Measurements from ENCODE around the gene CBL. TPM values are rescaled to one million over a fixed set of nuclear protein-coding genes. Genes with fewer than 3 reads are reported as not detected.

Gene CBL
- total and polyA plus RNA-seq, 8 donors = 2.0 to 9.8 (median 3.8) TPM

GRCh38 chr11:119290894-119291497 lies 84.9 kb downstream of the CBL start:
- no peak overlapping the region for H3K4me3 ChIP-seq
- DNase-seq (no peak), ATAC-seq (no peak), FAIRE-seq (no peak)
- H3K36me3 ChIP-seq = no peaks in the 10 kb centered on the region
- WGBS, 2 donors = 97 to 98% methylated on average over 10 of the region's 10 CpGs
- H3K4me1 ChIP-seq = no peaks in the 10 kb centered on the region
- H3K27ac ChIP-seq = no peak overlapping the region
- H3K9me3 ChIP-seq = no peaks in the 10 kb centered on the region
- intact Hi-C loops (cut with DNase I) = no loop called here
- TF ChIP-seq, protein P1, sequence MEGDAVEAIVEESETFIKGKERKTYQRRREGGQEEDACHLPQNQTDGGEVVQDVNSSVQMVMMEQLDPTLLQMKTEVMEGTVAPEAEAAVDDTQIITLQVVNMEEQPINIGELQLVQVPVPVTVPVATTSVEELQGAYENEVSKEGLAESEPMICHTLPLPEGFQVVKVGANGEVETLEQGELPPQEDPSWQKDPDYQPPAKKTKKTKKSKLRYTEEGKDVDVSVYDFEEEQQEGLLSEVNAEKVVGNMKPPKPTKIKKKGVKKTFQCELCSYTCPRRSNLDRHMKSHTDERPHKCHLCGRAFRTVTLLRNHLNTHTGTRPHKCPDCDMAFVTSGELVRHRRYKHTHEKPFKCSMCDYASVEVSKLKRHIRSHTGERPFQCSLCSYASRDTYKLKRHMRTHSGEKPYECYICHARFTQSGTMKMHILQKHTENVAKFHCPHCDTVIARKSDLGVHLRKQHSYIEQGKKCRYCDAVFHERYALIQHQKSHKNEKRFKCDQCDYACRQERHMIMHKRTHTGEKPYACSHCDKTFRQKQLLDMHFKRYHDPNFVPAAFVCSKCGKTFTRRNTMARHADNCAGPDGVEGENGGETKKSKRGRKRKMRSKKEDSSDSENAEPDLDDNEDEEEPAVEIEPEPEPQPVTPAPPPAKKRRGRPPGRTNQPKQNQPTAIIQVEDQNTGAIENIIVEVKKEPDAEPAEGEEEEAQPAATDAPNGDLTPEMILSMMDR (IDR thresholded peaks at IDR 0.05) = no peak
- H3K27me3 ChIP-seq = no peaks in the 10 kb centered on the region

- no peaks in the 10 kb centered on the region for H3K27me3 ChIP-seq
- no peaks in the 10 kb centered on the region for H3K4me1 ChIP-seq
- DNase-seq (no peak), FAIRE-seq (no peak), ATAC-seq (no peak)
- H3K27ac ChIP-seq = no peak overlapping the region
- no peaks in the 10 kb centered on the region for H3K36me3 ChIP-seq
- intact Hi-C loops (cut with DNase I) = no loop called here
- H3K4me3 ChIP-seq = no peak overlapping the region
- H3K9me3 ChIP-seq = no peaks in the 10 kb centered on the region
- WGBS, 2 donors = 94 to 97% methylated on average over 3 of the region's 3 CpGs
- TF ChIP-seq, protein P1 (IDR thresholded peaks at IDR 0.05) = no peak
These were observed 87.3 kb downstream of the CBL start for GRCh38 chr11:119293461-119293860.

GRCh38 chr11:119295178-119295577 lies 89.0 kb downstream of the CBL start:
- WGBS, 2 donors = 57 to 62% methylated on average over 3 of the region's 3 CpGs
- H3K27me3 ChIP-seq = no peaks in the 10 kb centered on the region
- ATAC-seq (no peak), FAIRE-seq (no peak), DNase-seq (no peak)
- no peaks in the 10 kb centered on the region for H3K36me3 ChIP-seq
- intact Hi-C loops (cut with DNase I) = no loop called here
- H3K4me1 ChIP-seq = no peaks in the 10 kb centered on the region
- H3K27ac ChIP-seq = no peak overlapping the region
- TF ChIP-seq, protein P1 (IDR thresholded peaks at IDR 0.05) = no peak
- H3K4me3 ChIP-seq = no peak overlapping the region
- H3K9me3 ChIP-seq = no peaks in the 10 kb centered on the region

GRCh38 chr11:119297938-119298337 lies 91.8 kb downstream of the CBL start:
- TF ChIP-seq, protein P1 (IDR thresholded peaks at IDR 0.05) = no peak
- H3K27ac ChIP-seq = no peak overlapping the region
- FAIRE-seq = no peak
- intact Hi-C loops (cut with DNase I) = no loop called here
- WGBS, 2 donors = 42 to 48% methylated on average over 3 of the region's 3 CpGs
- H3K27me3 ChIP-seq = no peaks in the 10 kb centered on the region
- no peaks in the 10 kb centered on the region for H3K9me3 ChIP-seq
- no peak overlapping the region for H3K4me3 ChIP-seq
- no peaks in the 10 kb centered on the region for H3K4me1 ChIP-seq
- no peak for DNase-seq
- no peak for ATAC-seq
- H3K36me3 ChIP-seq = no peaks in the 10 kb centered on the region

GRCh38 chr11:119298726-119299125 lies 92.6 kb downstream of the CBL start:
- H3K4me1 ChIP-seq = no peaks in the 10 kb centered on the region
- FAIRE-seq (no peak), ATAC-seq (peak in 2 of 4 donors; percentile 55 to 72), DNase-seq (no peak)
- 87 to 89% methylated on average over 2 of the region's 2 CpGs for WGBS, 2 donors
- H3K27ac ChIP-seq = no peak overlapping the region
- no peak overlapping the region for H3K4me3 ChIP-seq
- H3K9me3 ChIP-seq = no peaks in the 10 kb centered on the region
- no peaks in the 10 kb centered on the region for H3K27me3 ChIP-seq
- peaks cover 0 to 5% (median 0%) of the 10 kb centered on the region in 3 donors for H3K36me3 ChIP-seq
- intact Hi-C loops (cut with DNase I) = no loop called here
- TF ChIP-seq, protein P1 (IDR thresholded peaks at IDR 0.05) = no peak

Measured in pancreas (tissue), 10 donors.